CD4-positive, alpha-beta T cell (primary cell): ENCODE data around the gene ITGA7. TPM values are rescaled to one million over a fixed set of nuclear protein-coding genes. Genes with fewer than 3 reads are reported as not detected.

Source experiments
- ATAC-seq: fragments of 200-7000 bp; cut with Tn5 transposase; one replicate; pipeline ENCODE4 v1.10.0; 2022; ENCODE audit warnings: mild to moderate bottlenecking; ENCODE audit not compliant: poor library complexity
- CTCF ChIA-PET: fragments of 350-600 bp; sonication (Branson Sonifier 250); formaldehyde crosslinking; loops from one replicate; lab custom pipeline; 2021; ENCODE audit warnings: antibody characterized with exemption, inconsistent platforms; lab: Charles Lee
- POLR2A ChIA-PET: fragments of 350-600 bp; sonication (Branson Sonifier 250); formaldehyde crosslinking; loops from one replicate; lab custom pipeline; 2021; ENCODE audit warnings: antibody characterized with exemption, inconsistent platforms; lab: Charles Lee
- DNase-seq, 14 experiments: peaks; one replicate each; pipeline ENCODE4 v3.0.0-alpha.2; 2013 to 2020; ENCODE audit warnings: mixed read lengths in 2 of 14
- H3K27ac ChIP-seq, 2 donors: one replicate each; pipeline versions ENCODE4 v1.5.1 to v1.7.0; 2013; ENCODE audit warnings: low read length in 2 of 2, low read depth in 1 of 2, mild to moderate bottlenecking in 1 of 2
- H3K27me3 ChIP-seq, 2 experiments: 1 replicate in 1 of 2; 2 replicates in 1 of 2; pipeline versions ENCODE4 v1.6.1 to v1.7.0; 2013; ENCODE audit warnings: low read length in 2 of 2, control low read depth in 1 of 2, mild to moderate bottlenecking in 1 of 2, moderate library complexity in 1 of 2; ENCODE audit not compliant: insufficient read depth in 2 of 2, control insufficient read depth in 1 of 2
- H3K36me3 ChIP-seq: one replicate; pipeline ENCODE4 v1.6.1; 2013; ENCODE audit warnings: low read length, control low read depth; ENCODE audit not compliant: insufficient read depth
- H3K4me1 ChIP-seq: one replicate; pipeline ENCODE4 v1.6.1; 2013; ENCODE audit warnings: low read length, control low read depth; ENCODE audit not compliant: insufficient read depth
- H3K4me3 ChIP-seq: one replicate; pipeline ENCODE4 v1.5.1; 2013; ENCODE audit warnings: mild to moderate bottlenecking, low read length, moderate library complexity
- H3K9me3 ChIP-seq, 2 experiments: 1 replicate in 1 of 2; 2 replicates in 1 of 2; pipeline versions ENCODE4 v1.6.1 to v1.7.0; 2013; ENCODE audit warnings: low read length in 2 of 2, mild to moderate bottlenecking in 2 of 2, control low read depth in 1 of 2, moderate library complexity in 1 of 2; ENCODE audit not compliant: control insufficient read depth in 1 of 2, insufficient read depth in 1 of 2
- H3K27ac Mint-ChIP-seq: one replicate; pipeline ENCODE4 v1.8.0; 2020; ENCODE audit warnings: mixed read lengths
- H3K27me3 Mint-ChIP-seq: one replicate; pipeline ENCODE4 v1.8.0; 2021; ENCODE audit warnings: mixed read lengths
- H3K36me3 Mint-ChIP-seq: one replicate; pipeline ENCODE4 v1.8.0; 2021; ENCODE audit warnings: low read depth, mixed read lengths
- H3K4me1 Mint-ChIP-seq: one replicate; pipeline ENCODE4 v1.8.0; 2021; ENCODE audit warnings: low read depth, mixed read lengths
- H3K4me3 Mint-ChIP-seq: one replicate; pipeline ENCODE4 v1.8.0; 2020; ENCODE audit warnings: mild to moderate bottlenecking, mixed read lengths
- H3K9me3 Mint-ChIP-seq: one replicate; pipeline ENCODE4 v1.8.0; 2020; ENCODE audit warnings: mixed read lengths
- CTCF ChIP-seq: fragments of 200-600 bp; IDR thresholded peaks from one replicate; pipeline ENCODE4 v1.8.0; 2022; ENCODE audit warnings: antibody characterized with exemption, mild to moderate bottlenecking
- intact Hi-C, 2 experiments: fragments of 100-400 bp; cut with DNase I in 1 of 2; cut with micrococcal nuclease in 1 of 2; formaldehyde crosslinking; loops; one replicate each; pipeline versions ENCODE4 v1.15.1 to v1.9.0; 2023 to 2025; cut with DNase I, micrococcal nuclease
- total RNA-seq, 174 experiments: library from RNA in 2 of 174; stranded (reverse) in 2 of 174; gene quantifications; one replicate each; pipeline ENCODE4 v1.2.3 and lab custom pipeline; 2021 to 2026

Gene ITGA7
- total RNA-seq, 2 experiments from 2014 or later, result 1.2 to 1.6 TPM

- POLR2A ChIA-PET, result interaction anchor here (0.6 to 3.1 kb wide), 36 partner anchors 9 to 1774 kb away, joined by 3 to 35 read pairs (median 5); partner anchors contain the start of genes BLOC1S1, CD63, CNPY2 and DNAJC14
- peaks cover 33% of the 10 kb centered on the region for H3K4me1 ChIP-seq
- no peaks in the 10 kb centered on the region for H3K27me3 ChIP-seq
- intact Hi-C loops, result loop anchor here (1.0 to 10.0 kb wide), 12 partner anchors 14 to 486 kb away; partner anchors contain the start of genes NABP2 (in 1 of the 2), ORMDL2 (in 1 of the 2), PA2G4 (in 1 of the 2) and RPS26 (in 1 of the 2)
- peak overlapping the region; percentile 75 for H3K4me3 ChIP-seq
- Mint-ChIP-seq H3K4me3 (peak overlapping the region; percentile 93), H3K9me3 (no peaks in the 10 kb centered on the region), H3K4me1 (peaks cover 40% of the 10 kb centered on the region), H3K27ac (peak overlapping the region; percentile 89), H3K27me3 (no peaks in the 10 kb centered on the region), H3K36me3 (no peaks in the 10 kb centered on the region)
- TF ChIP-seq CTCF, result peak; percentile 88
- H3K9me3 ChIP-seq, result no peaks in the 10 kb centered on the region
- H3K36me3 ChIP-seq, result no peaks in the 10 kb centered on the region
- ATAC-seq, result peak; percentile 73
- peak; percentile 51 to 91 (median 74) for DNase-seq
- CTCF ChIA-PET, result interaction anchor here (0.7 to 3.8 kb wide), 39 partner anchors 9 to 451 kb away, joined by 3 to 46 read pairs (median 5); partner anchors contain the start of genes BLOC1S1, CD63, DNAJC14 and ESYT1
- peak overlapping the region; percentile 79 to 83 for H3K27ac ChIP-seq
These were observed 30.7 kb upstream of the ITGA7 start for GRCh38 chr12:55738123-55739024.

GRCh38 chr12:55737581-55738122 lies 29.9 kb upstream of the ITGA7 start:
- Mint-ChIP-seq H3K4me3 (peak overlapping the region; percentile 93), H3K9me3 (no peaks in the 10 kb centered on the region), H3K36me3 (no peaks in the 10 kb centered on the region), H3K27ac (peak overlapping the region; percentile 89), H3K4me1 (peaks cover 37% of the 10 kb centered on the region), H3K27me3 (no peaks in the 10 kb centered on the region)
- peak in 1 of 14 experiments; percentile 25 for DNase-seq
- Histone ChIP-seq H3K27me3 (no peaks in the 10 kb centered on the region), H3K4me1 (peaks cover 30% of the 10 kb centered on the region), H3K4me3 (no peak overlapping the region), H3K36me3 (no peaks in the 10 kb centered on the region), H3K27ac (peak overlapping the region; percentile 79 to 83), H3K9me3 (no peaks in the 10 kb centered on the region)
- POLR2A ChIA-PET, result interaction anchor here (0.8 to 3.1 kb wide), 20 partner anchors 8 to 712 kb away, joined by 3 to 35 read pairs (median 12); partner anchors contain the start of genes BLOC1S1, CD63, CNPY2 and DNAJC14
- CTCF ChIA-PET, result interaction anchor here (0.9 to 3.8 kb wide), 20 partner anchors 8 to 452 kb away, joined by 3 to 46 read pairs (median 6); partner anchors contain the start of genes BLOC1S1, CD63, ITGA7 and ORMDL2
- TF ChIP-seq CTCF, result peak; percentile 4
- intact Hi-C loops, result loop anchor here (1.0 to 10.0 kb wide), 12 partner anchors 13 to 487 kb away; partner anchors contain the start of genes NABP2 (in 1 of the 2), ORMDL2 (in 1 of the 2), PA2G4 (in 1 of the 2) and RPS26 (in 1 of the 2)
- ATAC-seq, result no peak
